GM12891 (cell line): ENCODE data around the gene KCTD21.

ENCODE experiments used
- POLR2A ChIP-seq: IDR thresholded peaks from 2 replicates; pipeline ENCODE4 v1.6.1; 2011; ENCODE audit warnings: low read depth, low read length, control low read depth
- POLR2AphosphoS5 ChIP-seq: IDR thresholded peaks from 2 replicates; pipeline ENCODE4 v1.6.1; 2011; ENCODE audit warnings: low read depth, low read length, control low read depth

GRCh38 chr11:78208257-78209165, 20.1 kb upstream of the KCTD21 start:
- no peak for TF ChIP-seq POLR2AphosphoS5
- TF ChIP-seq POLR2A: no peak
